ENCODE measurements around the gene GRM8.

Gene GRM8

GRCh38 chr7:126662856-126663255, 589.9 kb downstream of the GRM8 start:
- H3K36me3 ChIP-seq (ENCODE audit: insufficient read depth, insufficient read length, low read length) = no peaks in the 10 kb centered on the region
- no peaks in the 10 kb centered on the region for H3K27me3 ChIP-seq (ENCODE audit: insufficient read depth, insufficient read length)
- no peak for TF ChIP-seq YY1 (IDR thresholded peaks at IDR 0.05; ENCODE audit: insufficient read depth, insufficient read length)
- TF ChIP-seq SUZ12 (IDR thresholded peaks at IDR 0.05; ENCODE audit: extremely low read depth, insufficient read depth, insufficient read length) = no peak
- TF ChIP-seq ZNF274 (IDR thresholded peaks at IDR 0.05; ENCODE audit: low read depth, low read length) = no peak
- no peak overlapping the region for H3K4me3 ChIP-seq (ENCODE audit: insufficient read length, low read depth)
- no peak overlapping the region for H3K9ac ChIP-seq (ENCODE audit: insufficient read length, low read depth)
- no peaks in the 10 kb centered on the region for H3K9me3 ChIP-seq (ENCODE audit: insufficient read depth, low read length)
- no peak for DNase-seq (ENCODE audit: low read depth, low spot score)
- H3K4me1 ChIP-seq (ENCODE audit: insufficient read depth, insufficient read length) = no peaks in the 10 kb centered on the region

GRCh38 chr7:126659124-126659523, 593.6 kb downstream of the GRM8 start:
- no peak for TF ChIP-seq YY1 (IDR thresholded peaks at IDR 0.05; ENCODE audit: insufficient read depth, insufficient read length)
- no peak for TF ChIP-seq ZNF274 (IDR thresholded peaks at IDR 0.05; ENCODE audit: low read depth, low read length)
- TF ChIP-seq SUZ12 (IDR thresholded peaks at IDR 0.05; ENCODE audit: extremely low read depth, insufficient read depth, insufficient read length) = no peak
- DNase-seq (ENCODE audit: low read depth, low spot score) = no peak
- no peaks in the 10 kb centered on the region for H3K4me1 ChIP-seq (ENCODE audit: insufficient read depth, insufficient read length)
- no peaks in the 10 kb centered on the region for H3K36me3 ChIP-seq (ENCODE audit: insufficient read depth, insufficient read length, low read length)
- no peak overlapping the region for H3K9ac ChIP-seq (ENCODE audit: insufficient read length, low read depth)
- H3K27me3 ChIP-seq (ENCODE audit: insufficient read depth, insufficient read length) = no peaks in the 10 kb centered on the region
- no peaks in the 10 kb centered on the region for H3K9me3 ChIP-seq (ENCODE audit: insufficient read depth, low read length)
- H3K4me3 ChIP-seq (ENCODE audit: insufficient read length, low read depth) = no peak overlapping the region

- Histone ChIP-seq H3K4me3 (ENCODE audit: insufficient read length, low read depth) (no peak overlapping the region), H3K27me3 (ENCODE audit: insufficient read depth, insufficient read length) (no peaks in the 10 kb centered on the region), H3K9ac (ENCODE audit: insufficient read length, low read depth) (no peak overlapping the region), H3K36me3 (ENCODE audit: insufficient read depth, insufficient read length, low read length) (no peaks in the 10 kb centered on the region), H3K4me1 (ENCODE audit: insufficient read depth, insufficient read length) (no peaks in the 10 kb centered on the region), H3K9me3 (ENCODE audit: insufficient read depth, low read length) (no peaks in the 10 kb centered on the region)
- DNase-seq (ENCODE audit: low read depth, low spot score) = no peak
- TF ChIP-seq ZNF274 (IDR thresholded peaks at IDR 0.05; ENCODE audit: low read depth, low read length) = no peak
- TF ChIP-seq SUZ12 (IDR thresholded peaks at IDR 0.05; ENCODE audit: extremely low read depth, insufficient read depth, insufficient read length) = no peak
- no peak for TF ChIP-seq YY1 (IDR thresholded peaks at IDR 0.05; ENCODE audit: insufficient read depth, insufficient read length)
These were observed 594.1 kb downstream of the GRM8 start for GRCh38 chr7:126658684-126659083.

GRCh38 chr7:126657599-126658358, 595.0 kb downstream of the GRM8 start:
- Histone ChIP-seq H3K4me3 (ENCODE audit: insufficient read length, low read depth) (no peak overlapping the region), H3K4me1 (ENCODE audit: insufficient read depth, insufficient read length) (no peaks in the 10 kb centered on the region), H3K9ac (ENCODE audit: insufficient read length, low read depth) (no peak overlapping the region), H3K9me3 (ENCODE audit: insufficient read depth, low read length) (no peaks in the 10 kb centered on the region), H3K27me3 (ENCODE audit: insufficient read depth, insufficient read length) (no peaks in the 10 kb centered on the region), H3K36me3 (ENCODE audit: insufficient read depth, insufficient read length, low read length) (no peaks in the 10 kb centered on the region)
- no peak for DNase-seq (ENCODE audit: low read depth, low spot score)
- TF ChIP-seq ZNF274 (IDR thresholded peaks at IDR 0.05; ENCODE audit: low read depth, low read length) = no peak
- no peak for TF ChIP-seq YY1 (IDR thresholded peaks at IDR 0.05; ENCODE audit: insufficient read depth, insufficient read length)
- TF ChIP-seq SUZ12 (IDR thresholded peaks at IDR 0.05; ENCODE audit: extremely low read depth, insufficient read depth, insufficient read length) = no peak

GRCh38 chr7:126657137-126657536, 595.6 kb downstream of the GRM8 start:
- no peak overlapping the region for H3K9ac ChIP-seq (ENCODE audit: insufficient read length, low read depth)
- no peak for DNase-seq (ENCODE audit: low read depth, low spot score)

GRCh38 chr7:126656165-126656564, 596.6 kb downstream of the GRM8 start:
- DNase-seq (ENCODE audit: low read depth, low spot score) = peak; percentile 54
- H3K4me3 ChIP-seq (ENCODE audit: insufficient read length, low read depth) = no peak overlapping the region
- H3K9me3 ChIP-seq (ENCODE audit: insufficient read depth, low read length) = no peaks in the 10 kb centered on the region
- TF ChIP-seq SUZ12 (IDR thresholded peaks at IDR 0.05; ENCODE audit: extremely low read depth, insufficient read depth, insufficient read length) = no peak
- no peak for TF ChIP-seq YY1 (IDR thresholded peaks at IDR 0.05; ENCODE audit: insufficient read depth, insufficient read length)
- TF ChIP-seq ZNF274 (IDR thresholded peaks at IDR 0.05; ENCODE audit: low read depth, low read length) = no peak
- no peaks in the 10 kb centered on the region for H3K27me3 ChIP-seq (ENCODE audit: insufficient read depth, insufficient read length)
- H3K36me3 ChIP-seq (ENCODE audit: insufficient read depth, insufficient read length, low read length) = no peaks in the 10 kb centered on the region
- no peak overlapping the region for H3K9ac ChIP-seq (ENCODE audit: insufficient read length, low read depth)
- H3K4me1 ChIP-seq (ENCODE audit: insufficient read depth, insufficient read length) = no peaks in the 10 kb centered on the region

More at GRCh38 chr7:126657137-126657536, 595.6 kb downstream of the GRM8 start:
- Histone ChIP-seq H3K4me1 (ENCODE audit: insufficient read depth, insufficient read length) (no peaks in the 10 kb centered on the region), H3K27me3 (ENCODE audit: insufficient read depth, insufficient read length) (no peaks in the 10 kb centered on the region), H3K9me3 (ENCODE audit: insufficient read depth, low read length) (no peaks in the 10 kb centered on the region), H3K36me3 (ENCODE audit: insufficient read depth, insufficient read length, low read length) (no peaks in the 10 kb centered on the region), H3K4me3 (ENCODE audit: insufficient read length, low read depth) (no peak overlapping the region)
- no peak for TF ChIP-seq YY1 (IDR thresholded peaks at IDR 0.05; ENCODE audit: insufficient read depth, insufficient read length)
- TF ChIP-seq SUZ12 (IDR thresholded peaks at IDR 0.05; ENCODE audit: extremely low read depth, insufficient read depth, insufficient read length) = no peak
- TF ChIP-seq ZNF274 (IDR thresholded peaks at IDR 0.05; ENCODE audit: low read depth, low read length) = no peak

GRCh38 chr7:126637538-126637937, 615.2 kb downstream of the GRM8 start:
- no peak overlapping the region for H3K9ac ChIP-seq (ENCODE audit: insufficient read length, low read depth)
- no peaks in the 10 kb centered on the region for H3K36me3 ChIP-seq (ENCODE audit: insufficient read depth, insufficient read length, low read length)
- H3K9me3 ChIP-seq (ENCODE audit: insufficient read depth, low read length) = no peaks in the 10 kb centered on the region
- H3K4me3 ChIP-seq (ENCODE audit: insufficient read length, low read depth) = no peak overlapping the region
- no peak for DNase-seq (ENCODE audit: low read depth, low spot score)
- H3K4me1 ChIP-seq (ENCODE audit: insufficient read depth, insufficient read length) = no peaks in the 10 kb centered on the region
- no peaks in the 10 kb centered on the region for H3K27me3 ChIP-seq (ENCODE audit: insufficient read depth, insufficient read length)
- no peak for TF ChIP-seq SUZ12 (IDR thresholded peaks at IDR 0.05; ENCODE audit: extremely low read depth, insufficient read depth, insufficient read length)
- TF ChIP-seq YY1 (IDR thresholded peaks at IDR 0.05; ENCODE audit: insufficient read depth, insufficient read length) = no peak
